GM23248 (cell line): ENCODE measurements around the gene ABLIM1.

Experiments used
- EZH2 ChIP-seq: fragments of 200-600 bp; sonication (generic); IDR thresholded peaks from 2 replicates; pipeline ENCODE4 v1.6.1; 2018; ENCODE audit warnings: antibody characterized with exemption, mild to moderate bottlenecking; ENCODE audit not compliant: insufficient read depth, poor library complexity, severe bottlenecking
- EZH2phosphoT487 ChIP-seq: fragments of 200-600 bp; sonication (generic); IDR thresholded peaks from 2 replicates; pipeline ENCODE4 v1.6.1; 2018; ENCODE audit warnings: antibody characterized with exemption, moderate library complexity, mild to moderate bottlenecking, low read depth; ENCODE audit not compliant: insufficient read depth

DNA sequence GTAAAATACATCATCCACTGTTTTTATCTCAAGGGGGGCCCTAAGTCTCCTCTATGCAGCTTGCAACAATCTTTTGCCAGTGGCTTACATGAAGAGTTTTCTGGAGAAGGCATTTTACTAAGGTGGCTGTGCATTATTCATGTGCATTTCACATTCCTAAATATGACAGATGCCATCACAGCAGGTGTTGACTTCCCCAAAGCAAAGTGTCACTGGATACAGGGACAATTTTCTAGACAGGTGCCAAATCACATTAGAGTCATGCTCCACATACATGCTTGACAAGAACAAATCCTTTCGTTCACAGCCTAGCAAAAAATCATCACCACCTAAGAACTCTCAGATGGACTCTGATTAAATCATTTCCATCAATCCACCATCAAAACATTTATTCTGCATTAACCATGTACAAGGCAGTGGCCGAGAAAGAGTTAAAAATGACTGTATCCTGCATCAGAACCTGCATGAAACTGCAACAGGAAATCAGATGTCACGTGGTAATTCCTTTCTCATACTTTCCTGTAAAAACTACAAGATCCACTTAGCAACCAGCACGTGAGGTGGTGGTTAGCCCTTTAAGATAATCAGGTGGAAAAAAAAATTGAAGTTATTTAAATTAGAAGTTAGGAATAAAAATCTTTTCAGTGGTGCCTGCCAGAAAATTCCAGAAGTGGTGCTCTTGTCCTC lies 165.6 kb downstream of the ABLIM1 start:
- TF ChIP-seq EZH2 = no peak
- TF ChIP-seq EZH2phosphoT487 = no peak
